Mesendoderm (in vitro differentiated cells): ENCODE results near the gene CADM1.
A peak's percentile ranks its signal among the peaks of the same experiment; 100 is the strongest.

Experiments used
- DNase-seq: peaks from one replicate; pipeline ENCODE4 v3.0.0; 2013
- H2AK5ac ChIP-seq: 2 replicates; pipeline ENCODE4 v1.6.1; 2013; ENCODE audit warnings: low read length, inconsistent platforms
- H2BK120ac ChIP-seq: 2 replicates; pipeline ENCODE4 v1.6.1; 2013; ENCODE audit warnings: low read depth, mild to moderate bottlenecking, low read length, moderate library complexity, mixed read lengths
- H2BK15ac ChIP-seq: replicated peaks from 2 replicates; pipeline ENCODE4 v1.6.1; 2013; ENCODE audit warnings: low read depth, mild to moderate bottlenecking, moderate library complexity
- H2BK5ac ChIP-seq: 2 replicates; pipeline ENCODE4 v1.6.1; 2013; ENCODE audit warnings: low read length, inconsistent platforms
- H3K18ac ChIP-seq: 2 replicates; pipeline ENCODE4 v1.6.1; 2013; ENCODE audit warnings: mild to moderate bottlenecking, low read length, mixed read lengths
- H3K23ac ChIP-seq: one replicate; pipeline ENCODE4 v1.6.1; 2013; ENCODE audit warnings: low read length
- H3K27ac ChIP-seq: 2 replicates; pipeline ENCODE4 v1.5.1; 2013; ENCODE audit warnings: low read depth, mild to moderate bottlenecking, inconsistent platforms, low read length, moderate library complexity
- H3K27me3 ChIP-seq: 2 replicates; pipeline ENCODE4 v1.6.1; 2013; ENCODE audit warnings: low read length, control low read depth, mild to moderate bottlenecking, inconsistent platforms; ENCODE audit not compliant: insufficient read depth, poor library complexity
- H3K36me3 ChIP-seq: 2 replicates; pipeline ENCODE4 v1.6.1; 2013; ENCODE audit warnings: low read length, inconsistent platforms; ENCODE audit not compliant: control insufficient read depth, insufficient read depth
- H3K4ac ChIP-seq: one replicate; pipeline ENCODE4 v1.6.1; 2013; ENCODE audit warnings: low read depth, mild to moderate bottlenecking, low read length, moderate library complexity
- H3K4me1 ChIP-seq: 2 replicates; pipeline ENCODE4 v1.6.1; 2013; ENCODE audit warnings: low read depth, low read length, inconsistent platforms; ENCODE audit not compliant: control insufficient read depth
- H3K4me2 ChIP-seq: 2 replicates; pipeline ENCODE4 v1.6.1; 2013; ENCODE audit warnings: low read length
- H3K4me3 ChIP-seq: 2 replicates; pipeline ENCODE4 v1.5.1; 2013; ENCODE audit warnings: mild to moderate bottlenecking, low read length
- H3K56ac ChIP-seq: one replicate; pipeline ENCODE4 v1.6.1; 2013; ENCODE audit warnings: low read length
- H3K79me1 ChIP-seq: 2 replicates; pipeline ENCODE4 v1.6.1; 2013; ENCODE audit warnings: low read length, inconsistent platforms
- H3K79me2 ChIP-seq: 2 replicates; pipeline ENCODE4 v1.6.1; 2013; ENCODE audit warnings: mild to moderate bottlenecking, low read length; ENCODE audit not compliant: control insufficient read depth, insufficient read depth
- H3K9ac ChIP-seq: 2 replicates; pipeline ENCODE4 v1.6.1; 2013; ENCODE audit warnings: low read length, inconsistent platforms
- H4K5ac ChIP-seq: one replicate; pipeline ENCODE4 v1.6.1; 2013; ENCODE audit warnings: low read length
- H4K8ac ChIP-seq: one replicate; pipeline ENCODE4 v1.6.1; 2013; ENCODE audit warnings: low read depth, mild to moderate bottlenecking, control low read depth, low read length, moderate library complexity
- WGBS: extraction: QIAGEN DNeasy Blood & Tissue Kit; methylation state at CpG from one replicate; pipeline ENCODE4 v1.1.7; 2013; ENCODE audit warnings: low lambda C conversion rate, missing lambda C conversion rate; ENCODE audit not compliant: insufficient coverage; ENCODE audit errors: extremely low coverage; 5-methylcytosine and 5-hydroxymethylcytosine counted together

CADM1 gene

GRCh38 chr11:115437902-115438575 lies 66.2 kb downstream of the CADM1 start:
- Histone ChIP-seq H3K4ac (no peak overlapping the region), H3K56ac (no peak overlapping the region), H3K27ac (no peak overlapping the region), H3K79me2 (no peaks in the 10 kb centered on the region), H3K23ac (no peak overlapping the region), H2AK5ac (no peak overlapping the region), H3K79me1 (no peaks in the 10 kb centered on the region), H3K27me3 (no peaks in the 10 kb centered on the region), H3K9ac (no peak overlapping the region), H3K4me1 (no peaks in the 10 kb centered on the region), H2BK5ac (no peak overlapping the region), H4K5ac (no peak overlapping the region), H3K36me3 (no peaks in the 10 kb centered on the region), H2BK15ac (no peak overlapping the region), H4K8ac (no peak overlapping the region), H3K18ac (no peak overlapping the region), H3K4me3 (no peak overlapping the region), H2BK120ac (no peak overlapping the region), H3K4me2 (no peak overlapping the region)
- no CpG with 5 or more reads among the region's 7 CpGs for WGBS
- no peak for DNase-seq

DNA sequence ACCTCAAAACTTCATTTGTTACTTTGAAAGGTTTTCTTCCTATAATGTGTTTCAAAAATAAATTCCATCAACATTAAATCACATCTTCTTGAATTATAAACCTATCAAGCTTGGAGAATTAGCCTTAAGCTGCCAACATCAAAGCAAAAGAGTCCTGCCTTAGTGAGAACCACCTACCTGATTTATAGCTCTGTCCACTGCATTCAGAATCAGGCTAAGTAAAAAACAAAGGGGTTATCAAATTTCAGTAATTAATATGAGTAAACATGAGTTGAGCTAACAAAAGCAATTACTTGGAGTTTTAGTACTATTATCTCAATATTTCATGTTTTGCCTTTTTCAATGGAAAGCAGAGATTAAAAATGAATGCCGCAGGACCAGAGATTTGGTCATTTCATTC lies 73.9 kb downstream of the CADM1 start:
- no peak overlapping the region for H3K18ac ChIP-seq
- no peak overlapping the region for H3K4ac ChIP-seq
- no peak overlapping the region for H3K56ac ChIP-seq
- no peak overlapping the region for H4K8ac ChIP-seq
- no peaks in the 10 kb centered on the region for H3K4me1 ChIP-seq
- no CpG with 5 or more reads among the region's 1 CpG for WGBS
- H3K27ac ChIP-seq = no peak overlapping the region
- H2BK15ac ChIP-seq = no peak overlapping the region
- no peak overlapping the region for H3K4me2 ChIP-seq
- no peak overlapping the region for H2AK5ac ChIP-seq
- no peaks in the 10 kb centered on the region for H3K79me1 ChIP-seq
- no peak overlapping the region for H2BK120ac ChIP-seq
- no peak overlapping the region for H3K9ac ChIP-seq
- H3K4me3 ChIP-seq = no peak overlapping the region
- no peak for DNase-seq
- H3K79me2 ChIP-seq = no peaks in the 10 kb centered on the region
- H3K36me3 ChIP-seq = no peaks in the 10 kb centered on the region
- no peaks in the 10 kb centered on the region for H3K27me3 ChIP-seq
- no peak overlapping the region for H3K23ac ChIP-seq
- no peak overlapping the region for H2BK5ac ChIP-seq
- H4K5ac ChIP-seq = no peak overlapping the region

DNA sequence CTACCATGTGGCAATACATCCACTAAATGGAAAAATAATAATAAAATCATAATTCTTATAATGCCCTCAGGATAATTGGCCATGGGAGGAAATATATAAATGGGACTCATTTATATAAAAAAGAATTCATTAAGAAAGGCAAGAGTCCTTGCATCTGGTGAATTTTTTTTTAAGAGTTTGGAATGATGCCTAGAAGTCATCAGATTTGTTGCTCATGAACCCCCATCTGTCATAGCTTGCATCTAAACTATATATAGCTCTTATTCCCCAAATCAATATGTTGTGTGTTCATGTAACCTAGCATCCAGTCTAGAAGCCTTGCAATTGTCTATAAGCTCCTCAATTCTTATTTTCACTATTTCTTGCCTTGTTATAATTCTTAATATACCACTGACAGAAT lies 75.9 kb downstream of the CADM1 start:
- Histone ChIP-seq H3K9ac (no peak overlapping the region), H2AK5ac (no peak overlapping the region), H3K4ac (no peak overlapping the region), H2BK15ac (no peak overlapping the region), H3K27me3 (no peaks in the 10 kb centered on the region), H3K4me2 (no peak overlapping the region), H2BK5ac (no peak overlapping the region), H3K79me1 (no peaks in the 10 kb centered on the region), H3K4me3 (no peak overlapping the region), H3K4me1 (no peaks in the 10 kb centered on the region), H2BK120ac (no peak overlapping the region), H3K23ac (no peak overlapping the region), H3K18ac (no peak overlapping the region), H4K8ac (no peak overlapping the region), H3K79me2 (no peaks in the 10 kb centered on the region), H3K27ac (no peak overlapping the region), H3K36me3 (no peaks in the 10 kb centered on the region), H3K56ac (no peak overlapping the region), H4K5ac (no peak overlapping the region)
- DNase-seq = no peak

DNA sequence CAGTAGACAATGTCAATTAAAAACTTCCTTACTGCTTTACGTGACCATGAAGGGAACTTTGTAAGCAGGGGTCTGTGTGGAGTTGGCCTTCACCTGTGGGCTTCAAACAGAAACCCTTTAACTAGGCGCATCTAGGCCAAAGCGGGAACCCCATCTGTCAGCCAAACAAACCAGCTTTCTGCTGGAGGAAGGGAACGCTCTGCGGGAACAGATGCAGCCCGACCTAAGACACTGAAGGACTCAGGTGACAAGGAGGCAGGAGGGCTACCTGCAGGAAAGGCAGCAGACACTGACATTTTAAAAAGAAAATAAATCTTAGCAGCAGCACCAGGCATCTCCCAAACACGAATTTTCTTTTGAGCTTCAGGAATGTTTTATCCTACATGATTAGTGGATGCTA lies 78.4 kb downstream of the CADM1 start:
- no peak overlapping the region for H3K18ac ChIP-seq
- H3K23ac ChIP-seq = no peak overlapping the region
- no peaks in the 10 kb centered on the region for H3K27me3 ChIP-seq
- no peak overlapping the region for H3K4ac ChIP-seq
- H3K79me1 ChIP-seq = no peaks in the 10 kb centered on the region
- H4K8ac ChIP-seq = no peak overlapping the region
- H3K36me3 ChIP-seq = no peaks in the 10 kb centered on the region
- H3K79me2 ChIP-seq = no peaks in the 10 kb centered on the region
- H2BK5ac ChIP-seq = no peak overlapping the region
- no peak overlapping the region for H3K56ac ChIP-seq
- no peak overlapping the region for H4K5ac ChIP-seq
- no peak overlapping the region for H3K4me3 ChIP-seq
- no peaks in the 10 kb centered on the region for H3K4me1 ChIP-seq
- H2AK5ac ChIP-seq = no peak overlapping the region
- no peak for DNase-seq
- no peak overlapping the region for H3K9ac ChIP-seq
- H2BK15ac ChIP-seq = no peak overlapping the region
- H2BK120ac ChIP-seq = no peak overlapping the region
- no CpG with 5 or more reads among the region's 7 CpGs for WGBS
- no peak overlapping the region for H3K4me2 ChIP-seq
- H3K27ac ChIP-seq = no peak overlapping the region

DNA sequence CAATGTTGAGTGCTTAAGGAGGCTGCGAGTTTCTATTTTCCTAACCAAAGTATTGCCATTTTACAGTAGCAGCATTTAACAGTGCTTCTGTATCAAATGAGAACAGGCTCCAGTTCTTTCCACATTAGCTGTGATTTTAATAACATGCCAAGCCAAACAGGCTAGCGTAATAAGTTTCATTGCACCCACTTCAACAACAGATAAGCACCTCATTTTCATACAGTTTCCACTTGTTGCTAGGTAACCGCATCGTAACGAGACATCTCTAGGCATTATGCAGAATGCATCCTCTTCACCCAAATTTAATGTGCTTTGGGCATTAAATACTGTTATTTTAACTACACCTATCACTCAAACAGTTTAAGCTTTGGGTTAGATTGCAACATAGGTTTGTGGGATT lies 79.0 kb downstream of the CADM1 start:
- no peak overlapping the region for H3K4ac ChIP-seq
- H3K23ac ChIP-seq = no peak overlapping the region
- H3K18ac ChIP-seq = no peak overlapping the region
- no peak overlapping the region for H2BK120ac ChIP-seq
- H3K56ac ChIP-seq = no peak overlapping the region
- H2BK5ac ChIP-seq = no peak overlapping the region
- no peak overlapping the region for H3K27ac ChIP-seq
- no peaks in the 10 kb centered on the region for H3K79me2 ChIP-seq
- H3K27me3 ChIP-seq = no peaks in the 10 kb centered on the region
- H3K36me3 ChIP-seq = no peaks in the 10 kb centered on the region
- no peak for DNase-seq
- H4K8ac ChIP-seq = no peak overlapping the region
- H4K5ac ChIP-seq = no peak overlapping the region
- no peak overlapping the region for H3K9ac ChIP-seq
- no peak overlapping the region for H2AK5ac ChIP-seq
- no peaks in the 10 kb centered on the region for H3K79me1 ChIP-seq
- H3K4me2 ChIP-seq = no peak overlapping the region
- no peaks in the 10 kb centered on the region for H3K4me1 ChIP-seq
- no peak overlapping the region for H3K4me3 ChIP-seq
- H2BK15ac ChIP-seq = no peak overlapping the region
- WGBS = no CpG with 5 or more reads among the region's 5 CpGs

GRCh38 chr11:115423728-115424459 lies 80.3 kb downstream of the CADM1 start:
- H3K79me1 ChIP-seq = no peaks in the 10 kb centered on the region
- H4K5ac ChIP-seq = no peak overlapping the region
- H2AK5ac ChIP-seq = no peak overlapping the region
- peak; percentile 31 for DNase-seq
- H3K56ac ChIP-seq = no peak overlapping the region
- no peaks in the 10 kb centered on the region for H3K79me2 ChIP-seq
- no peak overlapping the region for H3K4me3 ChIP-seq
- no peak overlapping the region for H3K4ac ChIP-seq
- no peak overlapping the region for H3K9ac ChIP-seq
- no peak overlapping the region for H3K18ac ChIP-seq
- no peaks in the 10 kb centered on the region for H3K36me3 ChIP-seq
- H4K8ac ChIP-seq = no peak overlapping the region
- H3K4me1 ChIP-seq = no peaks in the 10 kb centered on the region
- H3K27ac ChIP-seq = no peak overlapping the region
- no CpG with 5 or more reads among the region's 7 CpGs for WGBS
- no peak overlapping the region for H2BK120ac ChIP-seq
- no peaks in the 10 kb centered on the region for H3K27me3 ChIP-seq
- H2BK15ac ChIP-seq = no peak overlapping the region
- H2BK5ac ChIP-seq = no peak overlapping the region
- no peak overlapping the region for H3K23ac ChIP-seq
- no peak overlapping the region for H3K4me2 ChIP-seq
